K562 (cell line): ENCODE measurements around the gene MOG. TPM values are rescaled to one million over a fixed set of nuclear protein-coding genes. Genes with fewer than 3 reads are reported as not detected.

Experiments
- ATAC-seq: fragments of 200-7000 bp; cut with Tn5 transposase; 3 replicates; pipeline ENCODE4 v1.9.1; 2020; ENCODE audit warnings: moderate library complexity
- BruUV-seq: library from RNA; stranded (reverse); fragments of 400-500 nt; replicated peaks from 2 replicates; lab custom pipeline; 2021; lab: Mats Ljungman, UMichigan
- CTCF ChIA-PET: fragments of 300-600 bp; formaldehyde crosslinking; extraction: SDS; loops from one replicate; lab custom pipeline; 2021; ENCODE audit warnings: low intra/inter-chr PET ratio; lab: Yijun Ruan, JAX
- POLR2A ChIA-PET: fragments of 300-600, 350-650 bp; sonication (Branson Sonifier 250); formaldehyde crosslinking; extraction: SDS; loops from one replicate; lab custom pipeline; 2021; ENCODE audit warnings: antibody characterized with exemption, inconsistent platforms; lab: Yijun Ruan, JAX
- DNase-seq, 4 experiments: peaks; one replicate each; pipeline versions ENCODE4 v3.0.0 to v3.0.0-alpha.2; 2011 to 2018; ENCODE audit warnings: low spot score in 3 of 4, mixed read lengths in 3 of 4; ENCODE audit errors: extremely low read depth in 1 of 4
- FAIRE-seq: peaks from 2 replicates; lab custom pipeline; 2011; peaks lifted over from hg19 to GRCh38; lab: Jason Lieb, UNC
- H2AFZ ChIP-seq: 2 replicates; pipeline ENCODE4 v1.6.0; 2011; ENCODE audit warnings: low read depth, low read length, control low read depth, inconsistent platforms
- H3K27ac ChIP-seq: fragments of 200-600 bp; 3 replicates; pipeline ENCODE4 v1.8.0; 2011; ENCODE audit warnings: low read depth, mild to moderate bottlenecking, control low read depth, inconsistent platforms, low read length, moderate library complexity, mixed read lengths; ENCODE audit errors: extremely low read depth
- H3K27me3 ChIP-seq, 2 experiments: fragments of 300-600 bp in 1 of 2; 2 replicates in 1 of 2; 3 replicates in 1 of 2; pipeline versions ENCODE4 v1.6.0 to v1.8.0; 2011; ENCODE audit warnings: inconsistent platforms in 2 of 2, low read length in 2 of 2, mild to moderate bottlenecking in 1 of 2, mixed read lengths in 1 of 2, moderate library complexity in 1 of 2; ENCODE audit not compliant: control insufficient read depth in 2 of 2, insufficient read depth in 2 of 2
- H3K36me3 ChIP-seq: fragments of 300-600 bp; 3 replicates; pipeline ENCODE4 v1.8.0; 2011; ENCODE audit warnings: mild to moderate bottlenecking, low read length, inconsistent platforms; ENCODE audit not compliant: control insufficient read depth, insufficient read depth
- H3K4me1 ChIP-seq, 2 experiments: fragments of 200-600 bp in 1 of 2; replicated peaks in 1 of 2; 2 replicates in 1 of 2; 3 replicates in 1 of 2; pipeline versions ENCODE4 v1.5.1 to v1.8.0; 2011; ENCODE audit warnings: inconsistent platforms in 2 of 2, low read length in 2 of 2, mild to moderate bottlenecking in 1 of 2, mixed read lengths in 1 of 2, moderate library complexity in 1 of 2; ENCODE audit not compliant: control insufficient read depth in 2 of 2, insufficient read depth in 2 of 2
- H3K4me2 ChIP-seq: 2 replicates; pipeline ENCODE4 v1.6.1; 2011; ENCODE audit warnings: low read length, control low read depth, inconsistent platforms, mixed read lengths; ENCODE audit not compliant: insufficient read depth
- H3K4me3 ChIP-seq: fragments of 200-600 bp; sonication (generic), shearing (Covaris generic); 2 replicates; pipeline ENCODE4 v1.5.1; 2016; ENCODE audit warnings: control low read depth, inconsistent platforms
- H3K79me2 ChIP-seq: fragments of 200-600 bp; 3 replicates; pipeline ENCODE4 v1.8.0; 2011; ENCODE audit warnings: low read length, inconsistent platforms; ENCODE audit not compliant: control insufficient read depth, insufficient read depth
- H3K9ac ChIP-seq, 2 experiments: 2 replicates each; pipeline versions ENCODE4 v1.6.0 to v1.6.1; 2011; ENCODE audit warnings: low read depth in 2 of 2, low read length in 2 of 2, control low read depth in 1 of 2, inconsistent platforms in 1 of 2, mild to moderate bottlenecking in 1 of 2, mixed read lengths in 1 of 2; ENCODE audit not compliant: insufficient read depth in 1 of 2
- H3K9me1 ChIP-seq: one replicate; pipeline ENCODE4 v1.6.0; 2011; ENCODE audit warnings: inconsistent platforms, mild to moderate bottlenecking, low read length, moderate library complexity; ENCODE audit not compliant: control insufficient read depth, insufficient read depth
- H3K9me3 ChIP-seq: replicated peaks from 2 replicates; pipeline ENCODE4 v1.5.1; 2011; ENCODE audit warnings: low read depth, low read length, inconsistent platforms; ENCODE audit not compliant: control insufficient read depth, insufficient read depth
- H4K20me1 ChIP-seq: replicated peaks from 2 replicates; pipeline ENCODE4 v1.6.1; 2011; ENCODE audit warnings: low read length, inconsistent platforms, mixed read lengths; ENCODE audit not compliant: control insufficient read depth, insufficient read depth
- CHD2 ChIP-seq: IDR thresholded peaks from 2 replicates; pipeline ENCODE4 v1.6.1; 2011; ENCODE audit warnings: low read depth, low read length
- COPS2 ChIP-seq: fragments of 450-650 bp; conservative IDR thresholded peaks from 2 replicates; pipeline ENCODE4 v1.6.1; 2016; ENCODE audit warnings: mild to moderate bottlenecking, moderate library complexity
- HCFC1 ChIP-seq: IDR thresholded peaks from 2 replicates; pipeline ENCODE4 v1.6.1; 2012; ENCODE audit warnings: low read depth, low read length, improper control_type of control experiment
- RBFOX2 ChIP-seq: fragments of 200-400 bp; formaldehyde crosslinking; IDR thresholded peaks from 2 replicates; pipeline ENCODE4 v1.6.1; 2017; ENCODE audit warnings: low read depth, mild to moderate bottlenecking, low read length, moderate library complexity
- RFX7 ChIP-seq: fragments of 250-450 bp; sonication (Bioruptor Pico); IDR thresholded peaks from 2 replicates; pipeline ENCODE4 v1.5.1; 2021; ENCODE audit warnings: mild to moderate bottlenecking
- TBP ChIP-seq: optimal IDR thresholded peaks from 2 replicates; pipeline ENCODE3; 2011; ENCODE audit warnings: low read depth, low read length, improper control_type of control experiment
- ZNF121 ChIP-seq: sonication (generic); formaldehyde crosslinking; conservative IDR thresholded peaks from 2 replicates; pipeline ENCODE4 v1.8.0; 2022; ENCODE audit warnings: missing genetic modification reagents
- WGBS: fragments of 100-300 bp; shearing (Covaris generic); methylation state at CpG from one replicate; pipeline ENCODE4 v1.1.6; 2016; ENCODE audit warnings: low coverage, mixed read lengths; ENCODE audit not compliant: insufficient coverage; ENCODE audit errors: missing lambda C conversion rate; 5-methylcytosine and 5-hydroxymethylcytosine counted together
- in situ Hi-C: fragments of 300-500 bp; cut with MboI; formaldehyde crosslinking; loops from 4 replicates; pipeline ENCODE4 v1.15.0; 2018; ENCODE audit warnings: inconsistent platforms, mixed read lengths
- intact Hi-C: fragments of 100-400 bp; cut with micrococcal nuclease; formaldehyde crosslinking; loops from 2 replicates; pipeline ENCODE4 v1.14.2; 2022
- polyA plus RNA-seq, 8 experiments: library from polyadenylated mRNA; depleted of rRNA in 4 of 8; stranded (reverse) in 5 of 8; unstranded in 3 of 8; fragments of >200 nt; fragmentation: Nextera tagmentation in 2 of 8; fragmentation: Illumina TruSeq in 1 of 8; extraction: Ambion mirVana in 2 of 8; extraction: Trizol in 1 of 8; gene quantifications; 2 replicates each; pipeline versions ENCODE4 v1.2.1 to v1.2.3, GENCODE V29; 2011 to 2014; ENCODE audit warnings: inconsistent platforms in 1 of 8, missing spikeins in 1 of 8
- total RNA-seq, 7 experiments: library from RNA; depleted of rRNA in 6 of 7; stranded (reverse); fragments of >200 nt in 6 of 7; fragmentation: Illumina TruSeq in 2 of 7; extraction: Trizol in 2 of 7; gene quantifications; 2 replicates each; pipeline versions ENCODE4 v1.2.1 to v1.2.3, GENCODE V29; 2011 to 2021; ENCODE audit warnings: low replicate concordance in 1 of 7
- TF ChIP-seq, protein P1 (sequence below): sonication (generic); formaldehyde crosslinking; IDR thresholded peaks from 2 replicates; pipeline ENCODE4 v1.8.1; 2022; ENCODE audit warnings: missing genetic modification reagents
- TF ChIP-seq, protein P2 (sequence below): fragments of 450-650 bp; IDR thresholded peaks from 2 replicates; pipeline ENCODE4 v1.6.1; 2018; ENCODE audit warnings: mild to moderate bottlenecking, low read depth; ENCODE audit not compliant: partially characterized antibody
- TF ChIP-seq, protein P3 (sequence below): fragments of 200-800 bp; sonication (Bioruptor generic); IDR thresholded peaks from 2 replicates; pipeline ENCODE4 v1.6.1; 2017; ENCODE audit warnings: missing genetic modification characterization, missing compliant biosample characterization
- TF ChIP-seq, protein P4 (sequence below): sonication (generic); formaldehyde crosslinking; IDR thresholded peaks from 2 replicates; pipeline ENCODE4 v1.8.0; 2022; ENCODE audit warnings: mild to moderate bottlenecking, low read depth, missing genetic modification reagents

Gene MOG
- total and polyA plus RNA-seq, 9 of the 15 experiments (the other 6 are each of a cell fraction or from before 2014, with no cell fraction given) = not detected

DNA sequence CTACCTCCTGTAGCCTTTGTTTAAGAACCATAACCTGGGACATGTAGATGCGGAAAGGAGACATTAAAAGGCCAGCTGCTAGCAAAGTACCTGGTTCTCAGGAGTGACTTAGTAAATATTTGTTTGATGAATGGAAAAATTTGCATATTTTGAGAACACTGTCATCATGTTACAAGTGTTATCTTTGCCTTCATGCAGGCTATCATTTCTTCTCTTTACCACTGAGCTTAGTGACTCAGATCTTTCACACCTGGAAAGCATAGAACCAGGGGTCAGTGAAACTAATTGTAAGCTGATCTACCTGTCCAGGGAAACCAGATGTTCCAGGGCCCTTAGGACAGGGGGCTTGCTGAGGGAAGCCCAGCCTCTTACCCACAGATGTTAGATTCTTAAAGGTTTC lies 18.7 kb downstream of the MOG start:
- in situ Hi-C loops (no loop called here), intact Hi-C loops (no loop called here)
- ChIA-PET CTCF (interaction anchor here (0.6 kb wide), 1 partner anchor 338 kb away, joined by 3 read pairs; no protein-coding TSS in a partner anchor), POLR2A (no interaction called here)
- Histone ChIP-seq H3K27me3 (peaks cover 30 to 44% of the 10 kb centered on the region in 2 experiments; a peak in 4 of 5 replicates), H3K4me3 (no peak overlapping the region), H3K9me3 (no peaks in the 10 kb centered on the region), H3K79me2 (no peaks in the 10 kb centered on the region), H3K27ac (no peak overlapping the region), H4K20me1 (no peaks in the 10 kb centered on the region), H3K9ac (no peak overlapping the region), H3K36me3 (no peaks in the 10 kb centered on the region), H3K4me1 (peaks cover 0 to 4% of the 10 kb centered on the region in 2 experiments; a peak in 2 of 5 replicates), H3K4me2 (no peak overlapping the region), H2AFZ (no peak overlapping the region), H3K9me1 (no peaks in the 10 kb centered on the region)
- WGBS = 5% methylated on average over 1 of the region's 1 CpG
- TF ChIP-seq, protein P1, sequence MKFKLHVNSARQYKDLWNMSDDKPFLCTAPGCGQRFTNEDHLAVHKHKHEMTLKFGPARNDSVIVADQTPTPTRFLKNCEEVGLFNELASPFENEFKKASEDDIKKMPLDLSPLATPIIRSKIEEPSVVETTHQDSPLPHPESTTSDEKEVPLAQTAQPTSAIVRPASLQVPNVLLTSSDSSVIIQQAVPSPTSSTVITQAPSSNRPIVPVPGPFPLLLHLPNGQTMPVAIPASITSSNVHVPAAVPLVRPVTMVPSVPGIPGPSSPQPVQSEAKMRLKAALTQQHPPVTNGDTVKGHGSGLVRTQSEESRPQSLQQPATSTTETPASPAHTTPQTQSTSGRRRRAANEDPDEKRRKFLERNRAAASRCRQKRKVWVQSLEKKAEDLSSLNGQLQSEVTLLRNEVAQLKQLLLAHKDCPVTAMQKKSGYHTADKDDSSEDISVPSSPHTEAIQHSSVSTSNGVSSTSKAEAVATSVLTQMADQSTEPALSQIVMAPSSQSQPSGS (CRISPR knock-in tag) = no peak
- TF ChIP-seq RBFOX2 (no peak), TBP (no peak), HCFC1 (no peak), RFX7 (CRISPR knock-in tag) (no peak), CHD2 (no peak), ZNF121 (CRISPR knock-in tag) (no peak), COPS2 (no peak)
- TF ChIP-seq, protein P2, sequence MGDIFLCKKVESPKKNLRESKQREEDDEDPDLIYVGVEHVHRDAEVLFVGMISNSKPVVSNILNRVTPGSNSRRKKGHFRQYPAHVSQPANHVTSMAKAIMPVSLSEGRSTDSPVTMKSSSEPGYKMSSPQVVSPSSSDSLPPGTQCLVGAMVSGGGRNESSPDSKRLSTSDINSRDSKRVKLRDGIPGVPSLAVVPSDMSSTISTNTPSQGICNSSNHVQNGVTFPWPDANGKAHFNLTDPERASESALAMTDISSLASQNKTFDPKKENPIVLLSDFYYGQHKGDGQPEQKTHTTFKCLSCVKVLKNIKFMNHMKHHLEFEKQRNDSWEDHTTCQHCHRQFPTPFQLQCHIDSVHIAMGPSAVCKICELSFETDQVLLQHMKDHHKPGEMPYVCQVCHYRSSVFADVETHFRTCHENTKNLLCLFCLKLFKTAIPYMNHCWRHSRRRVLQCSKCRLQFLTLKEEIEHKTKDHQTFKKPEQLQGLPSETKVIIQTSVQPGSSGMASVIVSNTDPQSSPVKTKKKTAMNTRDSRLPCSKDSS = no peak
- TF ChIP-seq, protein P3, sequence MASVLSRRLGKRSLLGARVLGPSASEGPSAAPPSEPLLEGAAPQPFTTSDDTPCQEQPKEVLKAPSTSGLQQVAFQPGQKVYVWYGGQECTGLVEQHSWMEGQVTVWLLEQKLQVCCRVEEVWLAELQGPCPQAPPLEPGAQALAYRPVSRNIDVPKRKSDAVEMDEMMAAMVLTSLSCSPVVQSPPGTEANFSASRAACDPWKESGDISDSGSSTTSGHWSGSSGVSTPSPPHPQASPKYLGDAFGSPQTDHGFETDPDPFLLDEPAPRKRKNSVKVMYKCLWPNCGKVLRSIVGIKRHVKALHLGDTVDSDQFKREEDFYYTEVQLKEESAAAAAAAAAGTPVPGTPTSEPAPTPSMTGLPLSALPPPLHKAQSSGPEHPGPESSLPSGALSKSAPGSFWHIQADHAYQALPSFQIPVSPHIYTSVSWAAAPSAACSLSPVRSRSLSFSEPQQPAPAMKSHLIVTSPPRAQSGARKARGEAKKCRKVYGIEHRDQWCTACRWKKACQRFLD (CRISPR knock-in tag) = no peak
- TF ChIP-seq, protein P4, sequence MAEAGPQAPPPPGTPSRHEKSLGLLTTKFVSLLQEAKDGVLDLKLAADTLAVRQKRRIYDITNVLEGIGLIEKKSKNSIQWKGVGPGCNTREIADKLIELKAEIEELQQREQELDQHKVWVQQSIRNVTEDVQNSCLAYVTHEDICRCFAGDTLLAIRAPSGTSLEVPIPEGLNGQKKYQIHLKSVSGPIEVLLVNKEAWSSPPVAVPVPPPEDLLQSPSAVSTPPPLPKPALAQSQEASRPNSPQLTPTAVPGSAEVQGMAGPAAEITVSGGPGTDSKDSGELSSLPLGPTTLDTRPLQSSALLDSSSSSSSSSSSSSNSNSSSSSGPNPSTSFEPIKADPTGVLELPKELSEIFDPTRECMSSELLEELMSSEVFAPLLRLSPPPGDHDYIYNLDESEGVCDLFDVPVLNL (CRISPR knock-in tag) = no peak
- no TSS peak for BruUV-seq
- no peak for ATAC-seq
- no peak for FAIRE-seq
- no peak for DNase-seq
